ENCODE measurements around the gene SAFB2.

Gene SAFB2

DNA sequence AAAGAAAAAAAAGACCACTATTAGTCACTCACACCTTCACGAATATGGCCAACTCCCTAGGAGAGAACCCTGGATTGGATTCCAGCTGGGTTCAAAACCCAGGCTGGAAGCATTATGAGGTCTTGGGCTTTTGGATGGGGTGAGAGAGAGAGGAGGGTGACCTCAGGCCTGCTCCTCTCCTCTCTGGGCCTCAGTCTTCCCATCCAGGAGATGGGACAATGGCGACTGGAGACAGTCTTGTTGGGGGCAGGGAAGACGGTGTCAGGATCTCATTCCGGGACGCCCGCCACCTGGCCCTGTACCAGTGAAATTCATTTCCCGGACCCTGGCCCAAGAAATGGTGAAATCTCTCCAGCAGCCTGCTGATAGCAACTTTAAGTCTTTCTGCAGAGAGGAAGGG, 81.1 kb downstream of the SAFB2 start:
- WGBS = 92% methylated on average over 7 of the region's 7 CpGs
- Histone ChIP-seq H3K27ac (ENCODE audit: low read depth, low read length) (no peak overlapping the region), H3K36me3 (ENCODE audit: insufficient read depth, low read length) (no peaks in the 10 kb centered on the region), H3K9ac (ENCODE audit: low read depth, low read length) (no peak overlapping the region), H3K4me1 (ENCODE audit: insufficient read depth, low read length) (no peaks in the 10 kb centered on the region), H3K9me3 (ENCODE audit: insufficient read depth, low read depth, low read length) (no peaks in the 10 kb centered on the region), H3K27me3 (ENCODE audit: insufficient read depth, low read length) (no peaks in the 10 kb centered on the region), H3K4me3 (ENCODE audit: low read length) (no peak overlapping the region)

DNA sequence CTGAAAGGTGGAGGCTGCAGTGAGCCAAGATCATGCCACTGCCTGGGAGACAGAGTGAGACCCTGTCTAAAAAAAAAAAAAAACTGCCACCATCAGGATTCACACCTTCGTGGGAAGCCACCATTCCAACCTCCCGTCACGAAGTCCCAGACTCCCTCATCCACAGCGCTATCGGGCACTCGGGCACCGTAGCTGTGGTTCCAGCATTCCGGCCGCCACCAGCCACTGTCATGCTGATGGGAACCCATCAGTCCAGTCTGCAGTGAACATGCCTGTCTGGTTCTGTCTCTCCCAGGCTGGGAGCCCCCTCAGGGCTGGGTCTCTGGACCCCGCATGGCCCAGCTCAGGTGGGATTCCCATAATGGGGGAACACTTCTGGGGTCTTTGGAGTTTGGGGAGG, 82.4 kb downstream of the SAFB2 start:
- Histone ChIP-seq H3K4me1 (ENCODE audit: insufficient read depth, low read length) (0 out of 2 replicates have a peak, but pooled peaks cover 2% of the 10 kb centered on the region), H3K9ac (ENCODE audit: low read depth, low read length) (no peak overlapping the region), H3K36me3 (ENCODE audit: insufficient read depth, low read length) (no peaks in the 10 kb centered on the region), H3K27me3 (ENCODE audit: insufficient read depth, low read length) (no peaks in the 10 kb centered on the region), H3K4me3 (ENCODE audit: low read length) (no peak overlapping the region), H3K9me3 (ENCODE audit: insufficient read depth, low read depth, low read length) (no peaks in the 10 kb centered on the region), H3K27ac (ENCODE audit: low read depth, low read length) (no peak overlapping the region)
- 93% methylated on average over 10 of the region's 10 CpGs for WGBS

DNA sequence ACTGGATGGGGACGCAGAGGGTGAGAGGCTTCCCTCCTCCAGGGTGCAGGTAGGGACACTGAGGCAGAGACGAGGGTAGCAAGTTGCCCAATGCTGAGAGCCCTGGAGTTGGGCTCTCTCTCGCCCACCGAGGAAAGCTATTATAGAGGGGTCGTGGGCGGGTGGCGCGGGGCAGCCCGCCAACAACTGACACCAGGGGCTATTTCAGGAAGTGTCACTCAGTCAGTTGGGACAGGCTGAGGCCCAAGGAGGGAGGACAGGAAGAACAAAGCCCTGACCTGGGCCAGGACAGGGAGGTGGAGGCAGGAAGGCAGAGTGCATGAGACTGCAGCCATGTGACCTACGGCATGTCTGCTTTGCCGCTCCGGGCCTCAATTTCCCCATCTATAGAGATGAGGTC, 84.7 kb downstream of the SAFB2 start:
- no peak overlapping the region for H3K9ac ChIP-seq (ENCODE audit: low read depth, low read length)
- 0 out of 2 replicates have a peak, but pooled peaks cover 2% of the 10 kb centered on the region for H3K4me1 ChIP-seq (ENCODE audit: insufficient read depth, low read length)
- no peak overlapping the region for H3K27ac ChIP-seq (ENCODE audit: low read depth, low read length)
- no peaks in the 10 kb centered on the region for H3K36me3 ChIP-seq (ENCODE audit: insufficient read depth, low read length)
- peaks cover 15% of the 10 kb centered on the region for H3K9me3 ChIP-seq (ENCODE audit: insufficient read depth, low read depth, low read length)
- no peak overlapping the region for H3K4me3 ChIP-seq (ENCODE audit: low read length)
- no peaks in the 10 kb centered on the region for H3K27me3 ChIP-seq (ENCODE audit: insufficient read depth, low read length)
- 92% methylated on average over 12 of the region's 12 CpGs for WGBS

All from HUES64 (cell line).